Natural killer cell (primary cell): ENCODE data around the gene LUC7L. TPM values are rescaled to one million over a fixed set of nuclear protein-coding genes. Genes with fewer than 3 reads are reported as not detected.

ENCODE experiments used
- ATAC-seq, 3 donors: fragments of 150-1000 bp in 2 of 3; fragments of 200-7000 bp in 1 of 3; cut with Tn5 transposase; 1 replicate in 1 of 3; 2 replicates in 2 of 3; pipeline ENCODE4 v1.10.0; 2021; ENCODE audit warnings: mild to moderate bottlenecking in 2 of 3, moderate library complexity in 2 of 3
- DNase-seq, 2 donors: peaks; one replicate each; pipeline versions ENCODE4 v3.0.0 to v3.0.0-alpha.2; 2013 to 2021; ENCODE audit warnings: mixed read lengths in 1 of 2
- H3K27ac ChIP-seq: one replicate; pipeline ENCODE4 v1.5.1; 2013; ENCODE audit warnings: mild to moderate bottlenecking, low read length
- H3K27me3 ChIP-seq: one replicate; pipeline ENCODE4 v1.6.1; 2013; ENCODE audit warnings: low read length; ENCODE audit not compliant: control insufficient read depth, insufficient read depth
- H3K36me3 ChIP-seq: one replicate; pipeline ENCODE4 v1.6.1; 2013; ENCODE audit warnings: low read length; ENCODE audit not compliant: control insufficient read depth, insufficient read depth
- H3K4me1 ChIP-seq: one replicate; pipeline ENCODE4 v1.6.1; 2013; ENCODE audit warnings: low read length; ENCODE audit not compliant: control insufficient read depth, insufficient read depth
- H3K4me3 ChIP-seq: one replicate; pipeline ENCODE4 v1.5.1; 2013; ENCODE audit warnings: low read length
- H3K9me3 ChIP-seq: one replicate; pipeline ENCODE4 v1.6.1; 2013; ENCODE audit warnings: low read length; ENCODE audit not compliant: control insufficient read depth, insufficient read depth
- H3K27ac Mint-ChIP-seq, 2 donors: one replicate each; pipeline ENCODE4 v1.8.0; 2022; ENCODE audit warnings: mild to moderate bottlenecking in 2 of 2, mixed read lengths in 2 of 2, moderate library complexity in 1 of 2
- H3K27me3 Mint-ChIP-seq, 2 donors: one replicate each; pipeline ENCODE4 v1.8.0; 2022; ENCODE audit warnings: low read depth in 2 of 2, mixed read lengths in 2 of 2
- H3K36me3 Mint-ChIP-seq: one replicate; pipeline ENCODE4 v1.8.0; 2022; ENCODE audit warnings: mixed read lengths
- H3K4me1 Mint-ChIP-seq, 2 donors: one replicate each; pipeline ENCODE4 v1.8.0; 2022; ENCODE audit warnings: mixed read lengths in 2 of 2
- H3K4me3 Mint-ChIP-seq: one replicate; pipeline ENCODE4 v1.8.0; 2022; ENCODE audit warnings: mild to moderate bottlenecking, moderate library complexity, mixed read lengths
- H3K9me3 Mint-ChIP-seq, 2 donors: one replicate each; pipeline ENCODE4 v1.8.0; 2022; ENCODE audit warnings: mixed read lengths in 2 of 2
- CTCF ChIP-seq: fragments of 200-600 bp; IDR thresholded peaks from one replicate; pipeline ENCODE4 v1.8.0; 2022; ENCODE audit warnings: antibody characterized with exemption
- WGBS: methylation state at CpG from one replicate; pipeline ENCODE4 v1.1.7; 2013; ENCODE audit warnings: missing lambda C conversion rate; ENCODE audit not compliant: insufficient coverage; 5-methylcytosine and 5-hydroxymethylcytosine counted together
- intact Hi-C: fragments of 100-400 bp; cut with micrococcal nuclease; formaldehyde crosslinking; loops from one replicate; pipeline ENCODE4 v1.14.2; 2022
- total RNA-seq, 4 donors: library from RNA; stranded (reverse); fragments of 120-200 nt in 1 of 4; gene quantifications; one replicate each; pipeline versions ENCODE4 v1.2.3 to v1.2.4, GENCODE V29; 2013 to 2022

LUC7L gene
- total RNA-seq, 3 donors from 2014 or later (not counting 1 experiment from before 2014, with no cell fraction given), result 129 to 168 (median 153) TPM

GRCh38 chr16:191831-192230 lies 37.4 kb downstream of the LUC7L start:
- peaks cover 0 to 5% of the 10 kb centered on the region in 2 donors for H3K4me1 Mint-ChIP-seq
- Histone ChIP-seq H3K4me3 (no peak overlapping the region), H3K36me3 (peaks cover 65% of the 10 kb centered on the region), H3K27ac (no peak overlapping the region), H3K4me1 (no peaks in the 10 kb centered on the region), H3K9me3 (no peaks in the 10 kb centered on the region), H3K27me3 (no peaks in the 10 kb centered on the region)
- H3K27me3 Mint-ChIP-seq, result no peaks in the 10 kb centered on the region
- ATAC-seq, result no peak
- no peaks in the 10 kb centered on the region for H3K36me3 Mint-ChIP-seq
- no peaks in the 10 kb centered on the region for H3K9me3 Mint-ChIP-seq
- no peak for DNase-seq
- peak overlapping the region; percentile 11 to 27 for H3K27ac Mint-ChIP-seq
- H3K4me3 Mint-ChIP-seq, result no peak overlapping the region
- TF ChIP-seq CTCF, result no peak
- WGBS, result 92% methylated on average over 4 of the region's 4 CpGs
- intact Hi-C loops, result no loop called here

- H3K36me3 Mint-ChIP-seq, result no peaks in the 10 kb centered on the region
- DNase-seq (no peak), ATAC-seq (no peak)
- peaks cover 0 to 5% of the 10 kb centered on the region in 2 donors for H3K4me1 Mint-ChIP-seq
- 97% methylated on average over 34 of the region's 34 CpGs for WGBS
- peak overlapping the region; percentile 49 to 59 for H3K27ac Mint-ChIP-seq
- TF ChIP-seq CTCF, result no peak
- H3K9me3 Mint-ChIP-seq, result no peaks in the 10 kb centered on the region
- no peaks in the 10 kb centered on the region for H3K27me3 ChIP-seq
- peaks cover 55% of the 10 kb centered on the region for H3K36me3 ChIP-seq
- no peaks in the 10 kb centered on the region for H3K9me3 ChIP-seq
- no peaks in the 10 kb centered on the region for H3K4me1 ChIP-seq
- no peak overlapping the region for H3K4me3 ChIP-seq
- no peaks in the 10 kb centered on the region for H3K27me3 Mint-ChIP-seq
- H3K4me3 Mint-ChIP-seq, result no peak overlapping the region
- intact Hi-C loops, result no loop called here
- H3K27ac ChIP-seq, result no peak overlapping the region
Measured at GRCh38 chr16:189604-190186, 39.6 kb downstream of the LUC7L start.

GRCh38 chr16:188674-189073 lies 40.6 kb downstream of the LUC7L start:
- intact Hi-C loops, result no loop called here
- Mint-ChIP-seq H3K27ac (peak overlapping the region; percentile 49 to 59), H3K27me3 (no peaks in the 10 kb centered on the region), H3K4me3 (no peak overlapping the region), H3K36me3 (no peaks in the 10 kb centered on the region), H3K4me1 (peaks cover 0 to 5% of the 10 kb centered on the region in 2 donors), H3K9me3 (no peaks in the 10 kb centered on the region)
- peak in 1 of 2 donors; percentile 56 for DNase-seq
- WGBS, result 63% methylated on average over 8 of the region's 8 CpGs
- ATAC-seq, result peak in 2 of 3 donors; percentile 57 to 67
- Histone ChIP-seq H3K4me3 (no peak overlapping the region), H3K4me1 (no peaks in the 10 kb centered on the region), H3K27ac (no peak overlapping the region), H3K27me3 (no peaks in the 10 kb centered on the region), H3K9me3 (no peaks in the 10 kb centered on the region), H3K36me3 (peaks cover 46% of the 10 kb centered on the region)
- peak; percentile 17 for TF ChIP-seq CTCF

- no peaks in the 10 kb centered on the region for H3K4me1 ChIP-seq
- no peak for DNase-seq
- no peak overlapping the region for H3K4me3 Mint-ChIP-seq
- no peaks in the 10 kb centered on the region for H3K36me3 Mint-ChIP-seq
- no peak for ATAC-seq
- H3K4me3 ChIP-seq, result no peak overlapping the region
- H3K27me3 Mint-ChIP-seq, result no peaks in the 10 kb centered on the region
- no peak overlapping the region for H3K27ac ChIP-seq
- intact Hi-C loops, result no loop called here
- H3K9me3 Mint-ChIP-seq, result no peaks in the 10 kb centered on the region
- H3K36me3 ChIP-seq, result peaks cover 38% of the 10 kb centered on the region
- no peak overlapping the region for H3K27ac Mint-ChIP-seq
- no peaks in the 10 kb centered on the region for H3K27me3 ChIP-seq
- H3K9me3 ChIP-seq, result no peaks in the 10 kb centered on the region
- 96% methylated on average over 7 of the region's 8 CpGs for WGBS
- peaks cover 0 to 5% of the 10 kb centered on the region in 2 donors for H3K4me1 Mint-ChIP-seq
- TF ChIP-seq CTCF, result no peak
Measured at GRCh38 chr16:187330-187729, 41.9 kb downstream of the LUC7L start.
